Caco-2 (cell line): Measurements from ENCODE around the gene SSMEM1. TPM values are rescaled to one million over a fixed set of nuclear protein-coding genes. Genes with fewer than 3 reads are reported as not detected.
"Not testable (repeated sequence)": the region's sequence is repeated elsewhere in the genome, so short reads cannot be mapped to it uniquely, and the experiment has no call there.

ENCODE experiments used
- BruUV-seq: library from RNA; stranded (reverse); fragments of 400-500 nt; replicated peaks from 2 replicates; lab custom pipeline; 2021; lab: Mats Ljungman, UMichigan
- CTCF ChIA-PET: fragments of 300-600 bp; sonication (Branson Sonifier 250); formaldehyde crosslinking; loops from one replicate; lab custom pipeline; 2022; ENCODE audit warnings: antibody characterized with exemption; lab: Charles Lee
- POLR2A ChIA-PET: fragments of 300-600 bp; sonication (Branson Sonifier 250); formaldehyde crosslinking; loops from one replicate; lab custom pipeline; 2022; ENCODE audit warnings: antibody characterized with exemption; lab: Charles Lee
- DNase-seq, 2 experiments: peaks; one replicate each; pipeline versions ENCODE4 v3.0.0 to v3.0.0-alpha.2; 2020 to 2022
- H3K27me3 ChIP-seq: replicated peaks from 2 replicates; pipeline ENCODE4 v1.6.0; 2011; ENCODE audit warnings: low read length; ENCODE audit not compliant: control insufficient read depth, insufficient read depth
- H3K36me3 ChIP-seq: 2 replicates; pipeline ENCODE4 v1.5.1; 2011; ENCODE audit warnings: low read length; ENCODE audit not compliant: control insufficient read depth, insufficient read depth
- H3K4me1 ChIP-seq: fragments of 250-450 bp; sonication (Bioruptor Pico); 2 replicates; pipeline ENCODE4 v1.5.1; 2020; ENCODE audit warnings: mild to moderate bottlenecking
- H3K4me3 ChIP-seq: 2 replicates; pipeline ENCODE4 v1.5.1; 2011; ENCODE audit warnings: low read depth, mild to moderate bottlenecking, control low read depth, low read length
- H3K9me3 ChIP-seq: fragments of 250-450 bp; sonication (Bioruptor Pico); 2 replicates; pipeline ENCODE4 v1.5.1; 2020; ENCODE audit warnings: mild to moderate bottlenecking, moderate library complexity
- H3K27ac Mint-ChIP-seq: one replicate; pipeline ENCODE4 v1.8.0; 2022; ENCODE audit warnings: mixed read lengths; ENCODE audit not compliant: unreplicated experiment
- H3K27me3 Mint-ChIP-seq: one replicate; pipeline ENCODE4 v1.8.0; 2022; ENCODE audit warnings: mixed read lengths; ENCODE audit not compliant: insufficient read depth, unreplicated experiment
- H3K36me3 Mint-ChIP-seq: one replicate; pipeline ENCODE4 v1.8.0; 2022; ENCODE audit warnings: mild to moderate bottlenecking, mixed read lengths; ENCODE audit not compliant: insufficient read depth, unreplicated experiment
- H3K4me1 Mint-ChIP-seq: one replicate; pipeline ENCODE4 v1.8.0; 2022; ENCODE audit warnings: low read depth, mixed read lengths; ENCODE audit not compliant: unreplicated experiment
- H3K4me3 Mint-ChIP-seq: one replicate; pipeline ENCODE4 v1.8.0; 2022; ENCODE audit warnings: mild to moderate bottlenecking, moderate library complexity, mixed read lengths; ENCODE audit not compliant: unreplicated experiment
- H3K9me3 Mint-ChIP-seq: one replicate; pipeline ENCODE4 v1.8.0; 2022; ENCODE audit warnings: mixed read lengths; ENCODE audit not compliant: unreplicated experiment
- CTCF ChIP-seq, 2 experiments: fragments of 200-600 bp in 1 of 2; IDR thresholded peaks; 1 replicate in 1 of 2; 2 replicates in 1 of 2; pipeline versions ENCODE4 v1.5.1 to v1.8.0; 2011 to 2022; ENCODE audit warnings: antibody characterized with exemption in 1 of 2, control low read depth in 1 of 2, inconsistent platforms in 1 of 2, low read depth in 1 of 2, low read length in 1 of 2, mild to moderate bottlenecking in 1 of 2, moderate library complexity in 1 of 2; ENCODE audit not compliant: insufficient read depth in 1 of 2, severe bottlenecking in 1 of 2, unreplicated experiment in 1 of 2
- intact Hi-C: fragments of 100-400 bp; cut with micrococcal nuclease; formaldehyde crosslinking; loops from one replicate; pipeline ENCODE4 v1.10.0; 2022; ENCODE audit not compliant: unreplicated experiment
- total RNA-seq: library from RNA; stranded (reverse); gene quantifications from 2 replicates; pipeline ENCODE4 v1.2.3, GENCODE V29; 2022

SSMEM1 gene
- total RNA-seq, 1 experiment from 2014 or later, result not detected

- Mint-ChIP-seq H3K27me3 (no peaks in the 10 kb centered on the region), H3K4me1 (peaks cover 6% of the 10 kb centered on the region), H3K4me3 (no peak overlapping the region), H3K9me3 (peaks cover 19% of the 10 kb centered on the region), H3K36me3 (no peaks in the 10 kb centered on the region), H3K27ac (no peak overlapping the region)
- BruUV-seq, result no TSS peak
- no peak for DNase-seq
- Histone ChIP-seq H3K36me3 (no peaks in the 10 kb centered on the region), H3K4me3 (no peak overlapping the region), H3K4me1 (no peaks in the 10 kb centered on the region), H3K27me3 (no peaks in the 10 kb centered on the region), H3K9me3 (no peaks in the 10 kb centered on the region)
- intact Hi-C loops, result no loop called here
- no peak for TF ChIP-seq CTCF (IDR thresholded peaks at IDR 0.05; ENCODE audit: insufficient read depth in 1 of 2, low read depth in 1 of 2, low read length in 1 of 2, severe bottlenecking in 1 of 2, unreplicated experiment in 1 of 2)
- POLR2A ChIA-PET, result no interaction called here
- CTCF ChIA-PET, result no interaction called here
These were observed 18.7 kb downstream of the SSMEM1 start for GRCh38 chr7:130226333-130226732.

DNA sequence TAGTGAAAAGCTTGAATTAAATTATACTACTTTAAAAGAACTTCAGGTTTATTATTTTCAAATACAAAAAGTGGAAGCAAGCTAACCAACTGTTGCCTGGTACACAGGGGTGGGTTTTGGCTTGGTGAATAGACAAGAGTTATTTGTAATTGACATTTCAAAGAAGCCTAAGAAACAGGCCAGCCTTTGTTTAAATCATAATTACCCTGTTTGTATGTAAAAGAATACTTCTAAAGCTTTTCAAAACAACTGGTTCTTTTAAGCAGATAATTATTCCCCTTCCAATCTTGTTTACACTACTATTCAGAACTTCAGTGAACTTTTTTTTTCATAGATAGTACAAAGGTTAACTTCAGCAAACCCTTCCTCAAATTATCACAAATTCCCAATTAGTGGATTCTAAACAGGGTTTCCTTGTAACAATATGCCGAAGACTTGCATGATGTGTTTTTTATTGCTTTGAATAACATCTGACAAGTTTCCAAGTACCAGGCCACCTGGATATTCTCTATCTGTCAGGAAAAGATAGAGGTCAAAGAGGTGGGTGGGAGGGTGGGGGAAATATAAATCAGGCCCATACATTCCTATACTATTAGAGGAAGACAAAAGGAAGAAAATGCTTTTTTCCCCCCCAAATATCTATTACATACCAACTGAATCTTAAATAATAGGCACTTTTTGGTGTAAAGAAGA, 20.4 kb downstream of the SSMEM1 start:
- intact Hi-C loops, result no loop called here
- no peak for DNase-seq
- H3K27me3 ChIP-seq, result no peaks in the 10 kb centered on the region
- ChIA-PET CTCF (interaction anchor here (1.5 kb wide), 1 partner anchor 10 kb away, joined by 3 read pairs; no protein-coding TSS in a partner anchor), POLR2A (no interaction called here)
- Mint-ChIP-seq H3K4me3 (no peak overlapping the region), H3K9me3 (peaks cover 20% of the 10 kb centered on the region), H3K27ac (no peak overlapping the region), H3K36me3 (no peaks in the 10 kb centered on the region), H3K27me3 (no peaks in the 10 kb centered on the region), H3K4me1 (peaks cover 6% of the 10 kb centered on the region)
- no peaks in the 10 kb centered on the region for H3K36me3 ChIP-seq
- no peaks in the 10 kb centered on the region for H3K4me1 ChIP-seq
- no peak overlapping the region for H3K4me3 ChIP-seq
- no TSS peak for BruUV-seq
- H3K9me3 ChIP-seq, result no peaks in the 10 kb centered on the region
- no peak for TF ChIP-seq CTCF (IDR thresholded peaks at IDR 0.05; ENCODE audit: insufficient read depth in 1 of 2, low read depth in 1 of 2, low read length in 1 of 2, severe bottlenecking in 1 of 2, unreplicated experiment in 1 of 2)

GRCh38 chr7:130228840-130229502, 21.3 kb downstream of the SSMEM1 start:
- ChIA-PET CTCF (interaction anchor here (1.5 kb wide), 1 partner anchor 11 kb away, joined by 3 read pairs; no protein-coding TSS in a partner anchor), POLR2A (no interaction called here)
- DNase-seq, result no peak
- intact Hi-C loops, result no loop called here
- H3K36me3 Mint-ChIP-seq, result no peaks in the 10 kb centered on the region
- H3K27me3 Mint-ChIP-seq, result no peaks in the 10 kb centered on the region
- no peak overlapping the region for H3K4me3 Mint-ChIP-seq
- peaks cover 20% of the 10 kb centered on the region for H3K9me3 Mint-ChIP-seq
- no peak for TF ChIP-seq CTCF (IDR thresholded peaks at IDR 0.05; ENCODE audit: insufficient read depth in 1 of 2, low read depth in 1 of 2, low read length in 1 of 2, severe bottlenecking in 1 of 2, unreplicated experiment in 1 of 2)
- Histone ChIP-seq H3K9me3 (no peaks in the 10 kb centered on the region), H3K36me3 (no peaks in the 10 kb centered on the region), H3K27me3 (no peaks in the 10 kb centered on the region), H3K4me1 (no peaks in the 10 kb centered on the region), H3K4me3 (no peak overlapping the region)
- peaks cover 6% of the 10 kb centered on the region for H3K4me1 Mint-ChIP-seq
- no peak overlapping the region for H3K27ac Mint-ChIP-seq
- no TSS peak for BruUV-seq

- H3K4me3 ChIP-seq, H3K27me3 ChIP-seq, CTCF ChIA-PET, POLR2A ChIA-PET, H3K27ac Mint-ChIP-seq, H3K4me3 Mint-ChIP-seq, intact Hi-C loops, H3K27me3 Mint-ChIP-seq, H3K36me3 Mint-ChIP-seq, H3K9me3 ChIP-seq, H3K4me1 ChIP-seq, BruUV-seq, DNase-seq, H3K36me3 ChIP-seq: not testable (repeated sequence)
- H3K4me1 Mint-ChIP-seq, result peaks cover 13% of the 10 kb centered on the region
- peaks cover 20% of the 10 kb centered on the region for H3K9me3 Mint-ChIP-seq
These were observed 22.3 kb downstream of the SSMEM1 start for GRCh38 chr7:130229981-130230380.
